NCI-H524 (cell line): ENCODE results near the gene WAC.
A peak's percentile ranks its signal among the peaks of the same experiment; 100 is the strongest.
"Not testable (repeated sequence)": the region's sequence is repeated elsewhere in the genome, so short reads cannot be mapped to it uniquely, and the experiment has no call there.

ENCODE experiments used
- DNase-seq, 2 experiments: peaks; one replicate each; lab custom pipeline; 2025; lab: John Stamatoyannopoulos, UW

WAC gene

GRCh38 chr10:28532337-28533185 is at the start of gene WAC:
WAC (plus strand) TSS chr10:28533118; CDS start chr10:28533580, 462 bp downstream.
- peak; percentile 50 to 67 for DNase-seq

GRCh38 chr10:28489206-28489605 is 43.7 kb upstream of the WAC start:
- DNase-seq = no peak

- DNase-seq = not testable (repeated sequence)
Observed at GRCh38 chr10:28490256-28490865, 42.6 kb upstream of the WAC start.

GRCh38 chr10:28492116-28492920 is 40.6 kb upstream of the WAC start:
- DNase-seq = no peak

GRCh38 chr10:28494420-28494819 is 38.5 kb upstream of the WAC start:
- DNase-seq = no peak

- no peak for DNase-seq
Observed at GRCh38 chr10:28495084-28495483, 37.8 kb upstream of the WAC start.

GRCh38 chr10:28496017-28496416 is 36.9 kb upstream of the WAC start:
- no peak for DNase-seq

GRCh38 chr10:28496481-28496961 is 36.4 kb upstream of the WAC start:
- no peak for DNase-seq

GRCh38 chr10:28497313-28498126 is 35.4 kb upstream of the WAC start:
- no peak for DNase-seq

GRCh38 chr10:28500203-28500602 is 32.7 kb upstream of the WAC start:
- not testable (repeated sequence) for DNase-seq

GRCh38 chr10:28503114-28503513 is 29.8 kb upstream of the WAC start:
- peak; percentile 9 to 48 for DNase-seq

GRCh38 chr10:28505359-28505959 is 27.5 kb upstream of the WAC start:
- no peak for DNase-seq

- no peak for DNase-seq
Observed at GRCh38 chr10:28508304-28508925, 24.5 kb upstream of the WAC start.

GRCh38 chr10:28509286-28509685 is 23.6 kb upstream of the WAC start:
- no peak for DNase-seq

GRCh38 chr10:28514648-28515047 is 18.3 kb upstream of the WAC start:
- DNase-seq = no peak

- DNase-seq = no peak
Observed at GRCh38 chr10:28520346-28520745, 12.6 kb upstream of the WAC start.

GRCh38 chr10:28520828-28521227 is 12.1 kb upstream of the WAC start:
- not testable (repeated sequence) for DNase-seq

- DNase-seq = not testable (repeated sequence)
Observed at GRCh38 chr10:28521961-28522360, 11.0 kb upstream of the WAC start.

GRCh38 chr10:28523725-28524252 is 9.1 kb upstream of the WAC start:
- DNase-seq = no peak

GRCh38 chr10:28530751-28531150 is 2.2 kb upstream of the WAC start:
- DNase-seq = no peak
